EL (cell line): Measurements from ENCODE around the gene PLB1.
A peak's percentile ranks its signal among the peaks of the same experiment; 100 is the strongest.

ENCODE experiments used
- DNase-seq: peaks from one replicate; pipeline ENCODE4 v3.0.0-alpha.2; 2016

PLB1 gene

GRCh38 chr2:28630341-28630740 is 134.5 kb downstream of the PLB1 start:
- DNase-seq: no peak

- DNase-seq: no peak
Measured at GRCh38 chr2:28631514-28632206, 135.8 kb downstream of the PLB1 start.

GRCh38 chr2:28632791-28633190 is 136.9 kb downstream of the PLB1 start:
- no peak for DNase-seq

- no peak for DNase-seq
Measured at GRCh38 chr2:28633204-28633603, 137.3 kb downstream of the PLB1 start.

- peak; percentile 70 for DNase-seq
Measured at GRCh38 chr2:28633746-28634145, 137.9 kb downstream of the PLB1 start.

GRCh38 chr2:28635191-28635611 is 139.3 kb downstream of the PLB1 start:
- no peak for DNase-seq

- no peak for DNase-seq
Measured at GRCh38 chr2:28636491-28636890, 140.6 kb downstream of the PLB1 start.

- DNase-seq: no peak
Measured at GRCh38 chr2:28637066-28638047, 141.5 kb downstream of the PLB1 start.

GRCh38 chr2:28638102-28638501 is 142.2 kb downstream of the PLB1 start:
- no peak for DNase-seq

GRCh38 chr2:28639092-28639691 is 143.3 kb downstream of the PLB1 start:
- no peak for DNase-seq

GRCh38 chr2:28639836-28640235 is 144.0 kb downstream of the PLB1 start:
- no peak for DNase-seq

GRCh38 chr2:28640260-28640907 is 144.5 kb downstream of the PLB1 start:
- no peak for DNase-seq

- no peak for DNase-seq
Measured at GRCh38 chr2:28640908-28641300, 145.0 kb downstream of the PLB1 start.

GRCh38 chr2:28642796-28643195 is 146.9 kb downstream of the PLB1 start:
- DNase-seq: no peak

- DNase-seq: no peak
Measured at GRCh38 chr2:28643327-28643726, 147.5 kb downstream of the PLB1 start.

GRCh38 chr2:28643911-28644334 is 148.1 kb downstream of the PLB1 start:
- DNase-seq: peak; percentile 83

- DNase-seq: no peak
Measured at GRCh38 chr2:28644760-28645159, 148.9 kb downstream of the PLB1 start.

GRCh38 chr2:28645553-28645952 is 149.7 kb downstream of the PLB1 start:
- DNase-seq: no peak

GRCh38 chr2:28647682-28648081 is 151.8 kb downstream of the PLB1 start:
- no peak for DNase-seq

GRCh38 chr2:28648147-28648546 is 152.3 kb downstream of the PLB1 start:
- DNase-seq: no peak

- DNase-seq: no peak
Measured at GRCh38 chr2:28648671-28649395, 153.0 kb downstream of the PLB1 start.
